ENCODE results near the gene TTC9B. TPM values are rescaled to one million over a fixed set of nuclear protein-coding genes. Genes with fewer than 3 reads are reported as not detected.

The TTC9B gene
- polyA plus RNA-seq, 2 of the 4 experiments (the other 2 are of a cell fraction), result not detected

DNA sequence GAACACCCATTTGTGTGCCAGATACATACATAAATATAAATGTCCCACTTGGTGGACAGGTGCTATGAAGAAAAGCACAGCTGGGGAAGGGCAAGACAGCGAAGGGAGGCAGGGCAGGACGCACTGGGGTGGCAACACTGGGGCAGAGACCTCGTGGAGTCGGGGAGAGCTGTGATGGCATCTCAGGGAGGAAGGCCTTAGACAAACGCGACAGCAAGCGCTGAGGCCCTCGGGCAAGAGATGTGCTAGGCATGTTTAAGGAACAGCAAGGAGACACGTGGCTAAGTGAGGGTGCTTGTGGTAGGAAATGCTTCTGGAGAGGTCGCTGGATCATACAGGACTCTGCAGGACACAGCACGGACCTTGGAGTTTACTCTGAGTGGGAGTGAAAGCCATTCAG, 31.6 kb upstream of the TTC9B start:
- WGBS (ENCODE audit: missing lambda C conversion rate), result 83% methylated on average over 11 of the region's 11 CpGs
- POLR2A ChIA-PET, result interaction anchor here (0.6 kb wide), 1 partner anchor 8 kb away, joined by 3 read pairs; no protein-coding TSS in a partner anchor
- TF ChIP-seq, protein P1, sequence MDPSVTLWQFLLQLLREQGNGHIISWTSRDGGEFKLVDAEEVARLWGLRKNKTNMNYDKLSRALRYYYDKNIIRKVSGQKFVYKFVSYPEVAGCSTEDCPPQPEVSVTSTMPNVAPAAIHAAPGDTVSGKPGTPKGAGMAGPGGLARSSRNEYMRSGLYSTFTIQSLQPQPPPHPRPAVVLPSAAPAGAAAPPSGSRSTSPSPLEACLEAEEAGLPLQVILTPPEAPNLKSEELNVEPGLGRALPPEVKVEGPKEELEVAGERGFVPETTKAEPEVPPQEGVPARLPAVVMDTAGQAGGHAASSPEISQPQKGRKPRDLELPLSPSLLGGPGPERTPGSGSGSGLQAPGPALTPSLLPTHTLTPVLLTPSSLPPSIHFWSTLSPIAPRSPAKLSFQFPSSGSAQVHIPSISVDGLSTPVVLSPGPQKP (IDR thresholded peaks at IDR 0.05; ENCODE audit: low read depth, low read length), result no peak
- TF ChIP-seq CBX2 (IDR thresholded peaks at IDR 0.05; ENCODE audit: borderline replicate concordance, low read depth), result no peak
- no peak for TF ChIP-seq GATA3 (IDR thresholded peaks at IDR 0.05; ENCODE audit: borderline replicate concordance)
- TF ChIP-seq MAZ (IDR thresholded peaks at IDR 0.05; ENCODE audit: borderline replicate concordance, low read depth, low read length), result no peak
- TF ChIP-seq CEBPB (IDR thresholded peaks at IDR 0.05), result no peak
- TF ChIP-seq HOXB5 (CRISPR knock-in tag; IDR thresholded peaks at IDR 0.05), result no peak
- no peak for TF ChIP-seq RNF2 (IDR thresholded peaks at IDR 0.05; ENCODE audit: borderline replicate concordance, low read depth)
- no peak for TF ChIP-seq PHF8 (IDR thresholded peaks at IDR 0.05; ENCODE audit: borderline replicate concordance, low read depth)
- no peak for TF ChIP-seq TFCP2L1 (CRISPR knock-in tag; IDR thresholded peaks at IDR 0.05)
- TF ChIP-seq SMC3 (IDR thresholded peaks at IDR 0.05), result no peak
- TF ChIP-seq BHLHE40 (IDR thresholded peaks at IDR 0.05; ENCODE audit: low read depth, low read length), result no peak
- TF ChIP-seq, protein P2, sequence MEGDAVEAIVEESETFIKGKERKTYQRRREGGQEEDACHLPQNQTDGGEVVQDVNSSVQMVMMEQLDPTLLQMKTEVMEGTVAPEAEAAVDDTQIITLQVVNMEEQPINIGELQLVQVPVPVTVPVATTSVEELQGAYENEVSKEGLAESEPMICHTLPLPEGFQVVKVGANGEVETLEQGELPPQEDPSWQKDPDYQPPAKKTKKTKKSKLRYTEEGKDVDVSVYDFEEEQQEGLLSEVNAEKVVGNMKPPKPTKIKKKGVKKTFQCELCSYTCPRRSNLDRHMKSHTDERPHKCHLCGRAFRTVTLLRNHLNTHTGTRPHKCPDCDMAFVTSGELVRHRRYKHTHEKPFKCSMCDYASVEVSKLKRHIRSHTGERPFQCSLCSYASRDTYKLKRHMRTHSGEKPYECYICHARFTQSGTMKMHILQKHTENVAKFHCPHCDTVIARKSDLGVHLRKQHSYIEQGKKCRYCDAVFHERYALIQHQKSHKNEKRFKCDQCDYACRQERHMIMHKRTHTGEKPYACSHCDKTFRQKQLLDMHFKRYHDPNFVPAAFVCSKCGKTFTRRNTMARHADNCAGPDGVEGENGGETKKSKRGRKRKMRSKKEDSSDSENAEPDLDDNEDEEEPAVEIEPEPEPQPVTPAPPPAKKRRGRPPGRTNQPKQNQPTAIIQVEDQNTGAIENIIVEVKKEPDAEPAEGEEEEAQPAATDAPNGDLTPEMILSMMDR (IDR thresholded peaks at IDR 0.05), result no peak
- TF ChIP-seq, protein P3, sequence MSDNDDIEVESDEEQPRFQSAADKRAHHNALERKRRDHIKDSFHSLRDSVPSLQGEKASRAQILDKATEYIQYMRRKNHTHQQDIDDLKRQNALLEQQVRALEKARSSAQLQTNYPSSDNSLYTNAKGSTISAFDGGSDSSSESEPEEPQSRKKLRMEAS (IDR thresholded peaks at IDR 0.05), result no peak
- no peak for TF ChIP-seq MYC (IDR thresholded peaks at IDR 0.05; ENCODE audit: borderline replicate concordance, low read length)
- TF ChIP-seq HOXA7 (CRISPR knock-in tag; IDR thresholded peaks at IDR 0.05), result no peak
- TF ChIP-seq, protein P4, sequence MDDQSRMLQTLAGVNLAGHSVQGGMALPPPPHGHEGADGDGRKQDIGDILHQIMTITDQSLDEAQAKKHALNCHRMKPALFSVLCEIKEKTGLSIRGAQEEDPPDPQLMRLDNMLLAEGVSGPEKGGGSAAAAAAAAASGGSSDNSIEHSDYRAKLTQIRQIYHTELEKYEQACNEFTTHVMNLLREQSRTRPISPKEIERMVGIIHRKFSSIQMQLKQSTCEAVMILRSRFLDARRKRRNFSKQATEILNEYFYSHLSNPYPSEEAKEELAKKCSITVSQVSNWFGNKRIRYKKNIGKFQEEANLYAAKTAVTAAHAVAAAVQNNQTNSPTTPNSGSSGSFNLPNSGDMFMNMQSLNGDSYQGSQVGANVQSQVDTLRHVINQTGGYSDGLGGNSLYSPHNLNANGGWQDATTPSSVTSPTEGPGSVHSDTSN (IDR thresholded peaks at IDR 0.05), result no peak
- TF ChIP-seq, protein P5, sequence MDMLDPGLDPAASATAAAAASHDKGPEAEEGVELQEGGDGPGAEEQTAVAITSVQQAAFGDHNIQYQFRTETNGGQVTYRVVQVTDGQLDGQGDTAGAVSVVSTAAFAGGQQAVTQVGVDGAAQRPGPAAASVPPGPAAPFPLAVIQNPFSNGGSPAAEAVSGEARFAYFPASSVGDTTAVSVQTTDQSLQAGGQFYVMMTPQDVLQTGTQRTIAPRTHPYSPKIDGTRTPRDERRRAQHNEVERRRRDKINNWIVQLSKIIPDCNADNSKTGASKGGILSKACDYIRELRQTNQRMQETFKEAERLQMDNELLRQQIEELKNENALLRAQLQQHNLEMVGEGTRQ (IDR thresholded peaks at IDR 0.05), result no peak
- TF ChIP-seq ZFP36 (IDR thresholded peaks at IDR 0.05; ENCODE audit: borderline replicate concordance, partially characterized antibody), result no peak
- no peak for TF ChIP-seq POLR2A (IDR thresholded peaks at IDR 0.05; ENCODE audit: low read length)
- no peak overlapping the region for H3K4me2 ChIP-seq
- FAIRE-seq (no peak), DNase-seq (ENCODE audit: low read depth in 1 of 2, low spot score in 1 of 2) (no peak), ATAC-seq (no peak)
- no peak overlapping the region for H3K4me3 ChIP-seq
- CTCF ChIA-PET, result interaction anchor here (0.8 to 2.7 kb wide), 6 partner anchors 13 to 110 kb away, joined by 3 to 12 read pairs (median 6); partner anchors contain the start of gene AKT2
- H3K9me3 ChIP-seq, result no peaks in the 10 kb centered on the region
- no peak overlapping the region for H3K27ac ChIP-seq
- no peaks in the 10 kb centered on the region for H3K4me1 ChIP-seq

DNA sequence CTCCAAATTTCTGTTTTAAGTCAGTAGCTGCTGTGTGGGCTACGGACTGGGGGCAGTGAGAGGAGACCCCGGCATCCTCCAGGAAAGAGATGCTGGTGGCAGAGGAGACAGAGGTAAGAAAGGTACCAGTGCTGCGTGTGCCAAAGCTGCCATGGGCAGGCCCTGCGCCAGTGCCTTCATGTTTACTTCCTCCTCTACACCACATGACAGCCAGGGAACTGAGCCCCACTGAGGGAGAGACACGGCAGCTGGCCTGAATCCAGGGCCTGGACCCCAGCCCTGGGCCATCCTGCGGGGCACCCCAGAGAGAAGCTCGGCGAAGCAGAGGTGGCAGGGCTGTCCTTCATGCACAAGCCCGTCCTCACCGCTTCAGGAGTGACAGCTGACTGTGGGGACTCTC, 31.0 kb upstream of the TTC9B start:
- Histone ChIP-seq H3K4me2 (no peak overlapping the region), H3K4me1 (no peaks in the 10 kb centered on the region), H3K27ac (no peak overlapping the region), H3K9me3 (no peaks in the 10 kb centered on the region), H3K4me3 (no peak overlapping the region)
- DNase-seq (ENCODE audit: low read depth in 1 of 2, low spot score in 1 of 2), result no peak
- TF ChIP-seq ZC3H11A (IDR thresholded peaks at IDR 0.05), result no peak
- ATAC-seq, result no peak
- FAIRE-seq, result no peak
- WGBS (ENCODE audit: missing lambda C conversion rate), result 89% methylated on average over 10 of the region's 10 CpGs
- CTCF ChIA-PET, result interaction anchor here (0.8 to 2.7 kb wide), 6 partner anchors 13 to 110 kb away, joined by 3 to 12 read pairs (median 5); partner anchors contain the start of gene AKT2
- POLR2A ChIA-PET, result interaction anchor here (0.6 kb wide), 1 partner anchor 9 kb away, joined by 3 read pairs; no protein-coding TSS in a partner anchor

All from A549 (cell line).